Activated naive CD4-positive, alpha-beta T cell treated with anti-CD3 and anti-CD28 coated beads, Interleukin-2, amount 50 U/mL, for 24 hours (primary cell): ENCODE measurements around the gene ABCC6.
A peak's percentile ranks its signal among the peaks of the same experiment; 100 is the strongest.
"Not testable (repeated sequence)": the region's sequence is repeated elsewhere in the genome, so short reads cannot be mapped to it uniquely, and the experiment has no call there.

Source experiments
- H3K27ac Mint-ChIP-seq: one replicate; pipeline ENCODE4 v1.8.0; 2021; ENCODE audit warnings: mild to moderate bottlenecking, mixed read lengths
- H3K27me3 Mint-ChIP-seq: one replicate; pipeline ENCODE4 v1.8.0; 2021; ENCODE audit warnings: mixed read lengths
- H3K36me3 Mint-ChIP-seq: one replicate; pipeline ENCODE4 v1.8.0; 2021; ENCODE audit warnings: mixed read lengths
- H3K4me1 Mint-ChIP-seq: one replicate; pipeline ENCODE4 v1.8.0; 2021; ENCODE audit warnings: mixed read lengths
- H3K4me3 Mint-ChIP-seq: one replicate; pipeline ENCODE4 v1.8.0; 2021; ENCODE audit warnings: mild to moderate bottlenecking, mixed read lengths
- H3K9me3 Mint-ChIP-seq: one replicate; pipeline ENCODE4 v1.8.0; 2021; ENCODE audit warnings: mixed read lengths

Gene ABCC6

DNA sequence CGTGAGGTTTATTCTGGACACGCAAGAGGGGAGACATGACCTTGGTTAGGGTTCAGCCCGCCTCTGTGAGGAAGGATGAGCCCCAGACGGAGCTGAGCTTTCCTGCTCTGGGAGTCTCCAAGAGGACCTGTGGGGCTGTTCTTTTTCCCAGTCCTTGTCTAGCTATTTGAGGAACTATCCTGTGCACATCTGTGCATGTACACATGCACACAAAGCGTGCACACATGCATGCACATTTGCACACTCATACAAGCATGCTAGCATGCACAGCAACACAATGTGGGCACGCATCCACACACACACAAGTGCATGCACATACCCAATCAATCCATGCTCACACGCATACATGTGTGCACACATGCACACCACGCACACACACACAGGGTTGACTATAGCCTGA is 40.4 kb downstream of the ABCC6 start:
- no peak overlapping the region for H3K4me3 Mint-ChIP-seq
- H3K36me3 Mint-ChIP-seq: no peaks in the 10 kb centered on the region
- H3K27me3 Mint-ChIP-seq: no peaks in the 10 kb centered on the region
- H3K4me1 Mint-ChIP-seq: no peaks in the 10 kb centered on the region
- no peaks in the 10 kb centered on the region for H3K9me3 Mint-ChIP-seq
- no peak overlapping the region for H3K27ac Mint-ChIP-seq

DNA sequence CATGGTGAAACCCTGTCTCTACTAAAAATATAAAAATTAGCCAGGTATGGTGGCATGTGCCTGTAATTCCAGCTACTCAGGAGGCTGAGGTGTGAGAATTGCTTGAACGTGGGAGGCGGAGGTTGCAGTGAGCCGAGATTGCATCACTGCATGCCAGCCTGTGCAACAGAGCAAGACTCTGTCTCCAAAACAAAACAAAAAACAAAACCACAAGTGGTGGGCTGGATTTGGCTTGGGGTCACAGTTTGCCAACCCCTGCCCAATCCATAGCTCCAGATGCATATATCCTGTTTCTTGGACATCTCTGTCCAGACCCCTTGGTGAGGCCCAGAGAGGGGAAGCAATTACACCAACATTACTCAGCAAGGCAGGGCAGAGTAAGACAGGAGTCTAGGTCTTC is 41.5 kb downstream of the ABCC6 start:
- not testable (repeated sequence) for H3K36me3 Mint-ChIP-seq, H3K27ac Mint-ChIP-seq, H3K4me3 Mint-ChIP-seq, H3K4me1 Mint-ChIP-seq, H3K27me3 Mint-ChIP-seq, H3K9me3 Mint-ChIP-seq

DNA sequence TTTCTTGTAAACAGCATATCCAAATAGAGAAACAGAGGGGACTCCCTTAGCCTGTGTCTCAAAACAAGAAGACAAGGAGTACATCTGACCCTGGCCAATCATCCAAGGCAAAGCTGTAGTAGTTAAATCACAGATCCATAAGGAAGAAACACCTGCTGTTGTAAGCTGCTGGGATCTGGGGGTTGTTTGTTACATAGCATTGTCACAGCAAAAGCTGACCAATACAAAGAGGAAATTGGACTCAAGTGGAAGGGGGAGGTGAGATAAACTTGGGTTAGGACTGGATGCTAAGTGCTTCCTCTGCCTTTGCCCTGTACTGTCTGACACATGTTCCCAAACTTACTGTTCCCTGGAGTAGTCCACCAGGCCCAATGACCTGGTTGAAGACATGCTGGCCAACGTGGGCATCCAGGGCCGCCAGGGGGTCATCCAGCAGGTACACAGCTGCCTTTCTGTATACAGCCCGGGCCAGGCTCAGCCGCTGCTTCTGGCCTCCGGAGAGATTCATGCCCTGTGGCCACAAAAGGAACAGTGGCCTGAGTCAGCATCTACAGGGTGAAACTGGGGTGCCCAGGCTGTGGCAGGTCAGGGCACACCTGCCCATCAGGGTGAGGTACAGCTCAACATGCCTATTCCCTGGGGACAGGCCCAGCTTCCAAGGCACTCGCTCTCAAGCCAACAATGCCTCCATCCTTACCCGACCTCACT is 44.7 kb downstream of the ABCC6 start:
- Mint-ChIP-seq H3K36me3 (no peaks in the 10 kb centered on the region), H3K4me3 (no peak overlapping the region), H3K27me3 (no peaks in the 10 kb centered on the region), H3K27ac (no peak overlapping the region), H3K9me3 (no peaks in the 10 kb centered on the region), H3K4me1 (no peaks in the 10 kb centered on the region)

DNA sequence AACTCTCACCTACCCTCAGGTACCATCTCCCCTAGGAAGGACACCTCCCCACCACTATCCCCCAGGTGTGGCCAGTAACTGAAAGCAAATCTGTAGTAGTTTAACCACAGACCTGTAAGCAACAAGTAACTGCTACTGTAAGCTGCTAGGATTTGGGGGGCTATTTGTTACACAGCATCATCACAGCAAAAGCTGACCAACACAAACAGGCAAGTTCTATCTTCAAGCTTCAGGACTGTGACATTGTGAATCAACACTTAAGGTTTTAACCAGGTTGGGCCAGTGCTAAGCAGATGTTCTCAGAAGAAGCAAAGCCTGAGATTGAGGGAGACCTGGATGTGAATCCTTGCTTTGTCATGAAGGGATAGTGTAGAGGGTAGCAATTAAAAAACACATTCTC is 47.0 kb downstream of the ABCC6 start:
- Mint-ChIP-seq H3K4me1 (no peaks in the 10 kb centered on the region), H3K27ac (no peak overlapping the region), H3K36me3 (no peaks in the 10 kb centered on the region), H3K27me3 (no peaks in the 10 kb centered on the region), H3K4me3 (no peak overlapping the region), H3K9me3 (no peaks in the 10 kb centered on the region)

DNA sequence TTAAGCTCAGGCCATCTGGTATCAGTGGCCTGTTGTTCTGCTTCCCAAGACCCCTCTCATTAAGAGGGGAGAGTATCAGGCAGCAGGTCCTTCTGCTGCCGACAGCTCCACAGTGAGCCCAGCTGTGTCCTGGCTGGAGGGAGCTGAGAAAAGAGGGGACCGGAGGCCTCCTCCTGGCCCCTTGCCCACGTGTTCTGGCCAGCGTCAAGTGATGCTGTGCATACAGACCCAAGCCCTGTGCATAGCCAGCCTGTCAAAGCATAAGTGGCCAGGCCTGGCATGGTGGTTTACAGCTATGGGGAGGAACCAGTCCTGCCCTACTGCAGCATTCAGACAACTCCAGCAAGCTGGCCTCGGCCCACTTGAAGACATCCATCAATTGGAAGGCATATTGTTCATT is 48.0 kb downstream of the ABCC6 start:
- Mint-ChIP-seq H3K4me1 (no peaks in the 10 kb centered on the region), H3K27ac (no peak overlapping the region), H3K27me3 (no peaks in the 10 kb centered on the region), H3K9me3 (no peaks in the 10 kb centered on the region), H3K36me3 (no peaks in the 10 kb centered on the region), H3K4me3 (no peak overlapping the region)

DNA sequence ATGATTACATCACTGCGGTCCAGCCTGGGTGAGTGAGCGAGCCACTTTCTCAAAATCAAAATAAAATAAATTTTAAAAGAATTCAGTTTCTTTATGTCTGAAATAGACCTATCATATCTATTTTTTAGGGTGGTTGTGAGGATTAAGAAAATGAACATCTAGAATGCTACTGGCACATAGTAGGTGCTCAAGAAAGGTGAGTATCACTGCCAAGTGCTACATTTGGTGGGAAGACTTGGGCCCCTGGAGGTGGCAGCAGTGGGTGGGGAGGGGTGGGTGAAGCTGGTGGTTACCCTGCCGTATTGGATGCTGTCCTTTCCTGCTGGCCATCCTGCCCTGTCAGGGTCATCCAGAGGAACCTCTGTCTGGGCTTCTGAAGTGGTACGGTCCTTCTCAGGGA is 50.3 kb downstream of the ABCC6 start:
- no peaks in the 10 kb centered on the region for H3K4me1 Mint-ChIP-seq
- no peaks in the 10 kb centered on the region for H3K36me3 Mint-ChIP-seq
- H3K27ac Mint-ChIP-seq: no peak overlapping the region
- no peaks in the 10 kb centered on the region for H3K27me3 Mint-ChIP-seq
- H3K9me3 Mint-ChIP-seq: no peaks in the 10 kb centered on the region
- no peak overlapping the region for H3K4me3 Mint-ChIP-seq

DNA sequence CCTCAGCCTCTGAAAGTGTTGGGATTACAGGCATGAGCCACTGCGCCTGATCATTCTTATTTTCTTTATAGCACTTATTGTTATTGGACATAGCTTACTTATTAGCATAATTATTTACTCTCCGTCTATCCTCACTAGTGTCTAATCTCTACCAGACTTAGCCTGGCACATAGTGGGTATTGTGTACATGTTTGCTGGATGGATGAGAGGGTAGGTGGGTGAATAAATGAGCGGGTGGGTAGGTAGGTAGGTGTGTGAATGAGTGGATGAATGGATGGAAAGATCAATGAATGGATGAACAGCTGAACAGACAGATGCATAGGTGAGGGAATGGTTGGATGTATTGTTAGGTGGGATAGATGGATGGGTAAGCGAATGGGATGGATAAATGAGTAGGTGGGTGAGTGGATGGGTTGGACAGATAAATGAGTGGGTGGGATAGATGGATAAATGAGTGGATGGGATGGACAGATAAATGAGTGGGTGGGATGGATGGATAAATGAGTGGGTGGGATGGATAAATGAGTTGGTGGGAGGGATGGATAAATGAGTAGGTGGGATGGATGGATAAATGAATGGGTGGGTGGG is 51.9 kb downstream of the ABCC6 start:
- Mint-ChIP-seq H3K9me3 (no peaks in the 10 kb centered on the region), H3K4me3 (no peak overlapping the region), H3K36me3 (no peaks in the 10 kb centered on the region), H3K4me1 (no peaks in the 10 kb centered on the region), H3K27me3 (no peaks in the 10 kb centered on the region), H3K27ac (peak overlapping the region; percentile 19)

DNA sequence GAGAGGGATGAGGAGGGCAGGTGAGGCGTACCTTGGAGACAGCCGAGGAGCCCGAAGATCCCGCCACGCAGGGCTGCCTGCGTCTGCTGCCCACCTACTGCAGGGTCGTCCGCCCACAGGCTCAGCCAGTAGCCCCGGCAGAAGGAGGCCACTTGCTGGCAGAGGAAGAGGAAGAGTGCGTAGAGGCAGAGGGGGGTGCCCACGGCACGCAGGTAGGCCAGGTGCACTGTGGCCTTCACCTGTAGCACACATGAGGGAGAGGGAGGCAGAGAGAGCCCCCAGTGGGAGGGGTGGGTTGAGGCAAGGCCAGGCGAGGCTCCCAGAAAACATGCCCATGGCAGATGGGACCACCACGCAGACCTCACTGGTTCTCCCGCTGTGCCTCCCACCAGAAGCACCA is 53.7 kb downstream of the ABCC6 start:
- no peaks in the 10 kb centered on the region for H3K4me1 Mint-ChIP-seq
- H3K27ac Mint-ChIP-seq: no peak overlapping the region
- no peak overlapping the region for H3K4me3 Mint-ChIP-seq
- H3K27me3 Mint-ChIP-seq: no peaks in the 10 kb centered on the region
- no peaks in the 10 kb centered on the region for H3K36me3 Mint-ChIP-seq
- H3K9me3 Mint-ChIP-seq: no peaks in the 10 kb centered on the region

DNA sequence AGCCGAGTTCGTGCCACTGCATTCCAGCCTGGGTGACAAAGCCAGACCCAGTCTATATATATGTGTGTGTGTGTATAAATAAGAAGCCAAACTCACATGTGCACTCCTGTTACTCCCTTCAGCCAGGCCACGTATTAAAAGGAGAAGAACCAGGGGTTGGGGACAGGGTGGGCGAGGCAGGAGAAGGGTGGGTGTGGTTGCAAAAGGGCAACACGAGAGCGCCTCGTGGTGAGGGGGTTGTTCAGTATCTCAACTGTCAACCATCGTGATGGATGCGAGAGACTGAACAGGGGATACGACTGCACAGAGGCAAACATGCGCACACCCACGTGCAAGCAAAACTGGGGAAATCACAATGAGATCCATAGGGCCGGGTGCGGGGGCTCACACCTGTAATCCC is 54.9 kb downstream of the ABCC6 start:
- H3K4me1 Mint-ChIP-seq: no peaks in the 10 kb centered on the region
- H3K9me3 Mint-ChIP-seq: no peaks in the 10 kb centered on the region
- no peak overlapping the region for H3K4me3 Mint-ChIP-seq
- H3K27me3 Mint-ChIP-seq: no peaks in the 10 kb centered on the region
- no peak overlapping the region for H3K27ac Mint-ChIP-seq
- H3K36me3 Mint-ChIP-seq: no peaks in the 10 kb centered on the region

DNA sequence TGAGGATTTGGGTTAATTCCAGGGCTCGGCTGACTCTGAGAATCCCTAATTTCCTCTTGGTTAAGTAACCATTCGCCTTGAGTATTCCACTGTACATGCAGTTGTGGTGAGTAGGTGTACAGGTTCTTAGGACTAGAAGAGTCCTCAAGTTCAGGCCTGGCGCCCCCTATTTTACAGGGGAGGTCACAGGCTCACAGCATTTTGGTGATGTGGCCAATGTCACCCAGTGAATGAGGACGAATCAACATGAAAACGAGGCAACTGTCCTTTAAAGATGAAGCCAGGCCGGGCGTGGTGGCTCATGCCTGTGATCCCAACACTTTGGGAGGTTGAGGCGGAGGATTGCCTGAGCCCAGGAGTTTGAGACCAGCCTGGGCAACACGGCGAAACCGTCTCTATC is 55.4 kb downstream of the ABCC6 start:
- H3K36me3 Mint-ChIP-seq: no peaks in the 10 kb centered on the region
- no peak overlapping the region for H3K27ac Mint-ChIP-seq
- H3K4me1 Mint-ChIP-seq: no peaks in the 10 kb centered on the region
- no peaks in the 10 kb centered on the region for H3K27me3 Mint-ChIP-seq
- no peak overlapping the region for H3K4me3 Mint-ChIP-seq
- no peaks in the 10 kb centered on the region for H3K9me3 Mint-ChIP-seq

DNA sequence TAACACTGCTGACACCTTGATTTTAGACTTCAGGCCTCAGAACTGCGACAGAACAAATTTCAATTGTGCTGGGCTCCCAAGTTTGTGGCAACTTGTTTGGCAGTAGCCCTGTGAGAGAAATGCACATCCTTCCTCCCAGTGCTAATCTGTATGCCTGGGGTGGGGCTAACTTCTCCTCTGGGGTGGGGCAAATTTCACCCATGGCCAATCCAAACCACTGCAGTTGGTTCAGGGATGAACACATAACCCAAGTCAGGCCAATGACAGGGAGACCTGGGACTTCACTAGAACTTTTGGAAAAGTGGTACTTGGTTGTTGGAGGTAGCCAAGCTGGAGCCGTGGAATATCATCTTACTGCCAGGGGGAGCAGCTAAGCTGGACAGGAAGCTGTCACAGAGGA is 56.3 kb downstream of the ABCC6 start:
- Mint-ChIP-seq H3K4me1 (no peaks in the 10 kb centered on the region), H3K4me3 (no peak overlapping the region), H3K9me3 (no peaks in the 10 kb centered on the region), H3K27me3 (no peaks in the 10 kb centered on the region), H3K27ac (no peak overlapping the region), H3K36me3 (no peaks in the 10 kb centered on the region)

DNA sequence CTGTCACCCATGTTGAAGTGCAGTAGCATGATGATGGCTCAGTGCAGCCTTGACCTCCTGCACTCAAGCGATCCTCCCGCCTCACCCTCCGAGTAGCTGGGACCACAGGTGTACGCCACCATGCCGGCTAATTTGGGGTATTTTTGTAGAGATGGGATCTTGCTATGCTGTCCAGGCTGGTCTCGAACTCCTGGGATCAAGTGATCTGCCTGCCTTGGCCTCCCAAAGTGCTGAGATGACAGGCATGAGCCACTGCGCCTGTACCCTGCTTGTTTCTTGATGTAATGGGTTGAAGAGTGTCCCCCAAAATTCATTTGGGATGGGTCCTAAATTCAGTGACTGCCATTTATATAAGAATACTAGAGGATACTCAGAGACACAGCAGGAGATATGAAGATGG is 57.2 kb downstream of the ABCC6 start:
- no peaks in the 10 kb centered on the region for H3K9me3 Mint-ChIP-seq
- H3K27me3 Mint-ChIP-seq: no peaks in the 10 kb centered on the region
- no peak overlapping the region for H3K27ac Mint-ChIP-seq
- no peaks in the 10 kb centered on the region for H3K4me1 Mint-ChIP-seq
- no peak overlapping the region for H3K4me3 Mint-ChIP-seq
- H3K36me3 Mint-ChIP-seq: no peaks in the 10 kb centered on the region

DNA sequence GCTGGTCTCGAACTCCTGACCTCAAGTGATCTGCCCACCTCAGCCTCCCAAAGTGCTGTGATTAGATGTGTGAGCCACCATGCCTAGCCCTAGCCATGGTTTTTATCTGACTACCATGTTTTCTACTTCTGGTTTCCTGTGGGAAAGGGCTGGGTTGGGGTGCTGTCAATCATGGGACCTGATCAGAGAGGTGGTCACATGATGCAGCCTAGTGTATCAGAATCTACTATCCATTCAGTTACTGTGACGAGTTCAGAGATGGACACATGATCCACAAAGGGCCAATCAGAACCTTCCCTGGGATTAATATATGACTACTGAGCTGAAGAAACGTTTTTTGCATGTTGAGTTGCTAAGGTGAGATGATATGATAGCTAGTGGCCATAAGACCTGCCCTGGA is 59.1 kb downstream of the ABCC6 start:
- Mint-ChIP-seq H3K4me1 (no peaks in the 10 kb centered on the region), H3K36me3 (peaks cover 2% of the 10 kb centered on the region), H3K9me3 (no peaks in the 10 kb centered on the region), H3K27ac (no peak overlapping the region), H3K4me3 (no peak overlapping the region), H3K27me3 (no peaks in the 10 kb centered on the region)

DNA sequence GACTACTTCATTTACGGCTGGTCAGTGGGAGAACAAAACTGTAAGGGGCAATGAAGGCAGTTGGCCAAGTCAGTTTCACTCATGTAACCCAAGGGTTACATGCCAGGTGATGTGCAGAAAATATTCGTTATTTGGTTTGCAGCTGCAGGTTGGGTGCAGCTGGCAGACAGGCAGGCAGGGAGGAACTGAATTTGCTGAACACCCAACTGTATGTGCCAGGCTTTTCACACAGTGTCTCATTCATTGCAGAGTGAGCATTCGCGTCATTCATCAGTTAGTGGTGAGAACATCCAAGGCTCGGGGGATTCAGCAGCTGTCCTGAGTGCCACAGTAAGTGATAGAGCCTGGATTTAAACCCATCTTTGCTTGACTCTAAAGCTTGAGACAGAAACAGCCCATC is 59.7 kb downstream of the ABCC6 start:
- Mint-ChIP-seq H3K4me3 (no peak overlapping the region), H3K36me3 (peaks cover 2% of the 10 kb centered on the region), H3K27ac (no peak overlapping the region), H3K27me3 (no peaks in the 10 kb centered on the region), H3K4me1 (no peaks in the 10 kb centered on the region), H3K9me3 (peaks cover 1% of the 10 kb centered on the region)

DNA sequence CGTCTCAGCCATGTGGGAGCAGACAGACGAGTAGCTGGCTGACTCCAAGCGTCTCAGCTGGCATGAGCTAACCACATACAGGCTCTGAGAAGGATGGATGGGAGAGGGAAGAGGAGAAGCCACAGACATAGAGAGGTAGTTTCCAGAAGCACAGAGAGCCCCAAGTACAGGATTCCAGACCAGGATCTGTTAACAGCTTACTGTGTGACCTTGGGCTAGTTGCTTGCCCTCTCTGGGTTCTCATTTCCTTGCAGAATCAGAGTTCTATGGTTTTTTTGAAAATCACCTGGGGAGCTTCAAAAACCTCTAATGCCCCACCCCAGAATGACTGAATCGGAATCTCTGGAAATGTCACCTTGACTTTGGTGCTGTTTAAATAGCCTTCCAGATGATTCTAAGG is 60.2 kb downstream of the ABCC6 start:
- H3K4me1 Mint-ChIP-seq: no peaks in the 10 kb centered on the region
- peaks cover 6% of the 10 kb centered on the region for H3K9me3 Mint-ChIP-seq
- H3K27ac Mint-ChIP-seq: no peak overlapping the region
- peaks cover 5% of the 10 kb centered on the region for H3K36me3 Mint-ChIP-seq
- no peak overlapping the region for H3K4me3 Mint-ChIP-seq
- no peaks in the 10 kb centered on the region for H3K27me3 Mint-ChIP-seq

DNA sequence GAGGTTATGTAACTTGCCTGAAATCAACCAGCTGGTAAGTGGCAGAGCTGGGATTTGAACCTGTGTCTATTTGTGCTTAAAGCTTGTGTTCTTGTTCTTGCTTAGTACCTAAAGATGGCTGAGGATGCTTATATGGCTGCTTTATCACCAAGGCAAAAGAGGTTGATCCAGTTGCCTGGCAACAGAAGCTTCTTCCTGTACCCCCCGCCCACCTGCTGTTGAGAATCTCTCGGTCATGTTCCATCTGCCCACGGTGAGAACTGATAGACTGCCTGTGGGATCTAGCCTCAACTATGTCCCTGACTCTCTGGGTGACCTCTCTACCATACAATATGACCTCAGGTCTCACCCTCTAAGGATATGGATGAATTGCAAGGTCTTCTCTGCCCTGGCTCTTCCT is 60.7 kb downstream of the ABCC6 start:
- H3K36me3 Mint-ChIP-seq: peaks cover 5% of the 10 kb centered on the region
- no peak overlapping the region for H3K27ac Mint-ChIP-seq
- H3K9me3 Mint-ChIP-seq: peaks cover 6% of the 10 kb centered on the region
- no peaks in the 10 kb centered on the region for H3K27me3 Mint-ChIP-seq
- H3K4me1 Mint-ChIP-seq: no peaks in the 10 kb centered on the region
- H3K4me3 Mint-ChIP-seq: no peak overlapping the region

DNA sequence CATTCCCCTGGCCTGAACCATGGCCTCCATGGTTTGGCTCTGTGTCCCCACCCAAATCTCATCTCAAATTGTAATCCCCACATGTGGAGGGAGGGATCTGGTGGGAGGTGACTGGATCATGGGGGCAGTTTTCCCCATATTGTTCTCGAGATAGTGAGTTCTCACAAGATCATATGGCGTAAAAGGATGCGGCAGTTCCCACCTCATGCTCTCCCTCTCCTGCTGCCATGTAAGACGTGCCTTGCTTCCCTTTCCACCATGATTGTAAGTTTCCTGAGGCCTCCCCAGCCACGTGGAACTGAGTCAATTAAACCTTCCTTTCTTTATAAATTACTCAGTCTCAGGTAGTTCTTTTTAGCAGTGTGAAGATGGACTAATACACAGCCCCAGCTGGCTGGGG is 61.5 kb downstream of the ABCC6 start:
- H3K36me3 Mint-ChIP-seq, H3K4me3 Mint-ChIP-seq, H3K27ac Mint-ChIP-seq, H3K4me1 Mint-ChIP-seq, H3K9me3 Mint-ChIP-seq, H3K27me3 Mint-ChIP-seq: not testable (repeated sequence)
